Measurements from ENCODE around the gene ARMH1.
A peak's percentile ranks its signal among the peaks of the same experiment; 100 is the strongest.
"Not testable (repeated sequence)": the region's sequence is repeated elsewhere in the genome, so short reads cannot be mapped to it uniquely, and the experiment has no call there.

ARMH1 gene

DNA sequence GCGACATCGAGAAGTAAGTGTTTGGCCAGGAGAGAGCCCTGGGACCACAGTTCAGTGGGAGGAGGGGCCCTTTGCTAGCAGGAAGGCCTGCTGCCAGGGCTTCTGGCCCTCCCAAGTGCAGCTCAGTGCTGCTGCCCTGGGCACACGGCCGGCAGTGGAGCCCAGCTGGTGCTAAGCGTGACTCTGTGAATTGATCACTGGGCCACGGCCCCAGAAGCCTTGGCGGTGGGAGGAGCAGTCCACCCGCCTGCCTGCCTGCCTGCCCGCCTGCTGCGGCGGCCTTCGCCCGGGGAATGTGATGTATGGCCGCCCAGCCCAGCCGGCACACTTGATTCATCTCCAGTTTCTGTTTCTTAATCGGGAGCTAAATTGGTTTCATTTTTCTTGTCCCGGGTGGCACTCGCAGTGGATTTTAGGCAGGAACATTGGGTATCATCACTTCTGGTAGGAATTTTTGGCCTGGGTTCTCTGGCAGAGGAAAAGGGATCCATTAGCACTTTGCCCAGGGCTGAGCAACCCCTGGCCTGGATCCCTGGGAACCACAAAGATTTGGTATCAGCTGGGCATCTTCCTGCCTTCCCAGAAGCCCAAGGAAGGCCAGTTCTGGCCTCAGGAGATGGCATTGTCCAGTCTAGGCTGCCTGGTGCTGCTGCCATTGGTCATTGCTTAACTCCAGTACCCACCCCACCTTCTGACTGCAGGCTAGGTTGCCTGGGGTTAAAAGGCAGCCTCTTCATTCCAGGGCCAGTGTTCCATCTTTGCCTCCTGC, 28.9 kb upstream of the ARMH1 start:
- no peak for DNase-seq

DNA sequence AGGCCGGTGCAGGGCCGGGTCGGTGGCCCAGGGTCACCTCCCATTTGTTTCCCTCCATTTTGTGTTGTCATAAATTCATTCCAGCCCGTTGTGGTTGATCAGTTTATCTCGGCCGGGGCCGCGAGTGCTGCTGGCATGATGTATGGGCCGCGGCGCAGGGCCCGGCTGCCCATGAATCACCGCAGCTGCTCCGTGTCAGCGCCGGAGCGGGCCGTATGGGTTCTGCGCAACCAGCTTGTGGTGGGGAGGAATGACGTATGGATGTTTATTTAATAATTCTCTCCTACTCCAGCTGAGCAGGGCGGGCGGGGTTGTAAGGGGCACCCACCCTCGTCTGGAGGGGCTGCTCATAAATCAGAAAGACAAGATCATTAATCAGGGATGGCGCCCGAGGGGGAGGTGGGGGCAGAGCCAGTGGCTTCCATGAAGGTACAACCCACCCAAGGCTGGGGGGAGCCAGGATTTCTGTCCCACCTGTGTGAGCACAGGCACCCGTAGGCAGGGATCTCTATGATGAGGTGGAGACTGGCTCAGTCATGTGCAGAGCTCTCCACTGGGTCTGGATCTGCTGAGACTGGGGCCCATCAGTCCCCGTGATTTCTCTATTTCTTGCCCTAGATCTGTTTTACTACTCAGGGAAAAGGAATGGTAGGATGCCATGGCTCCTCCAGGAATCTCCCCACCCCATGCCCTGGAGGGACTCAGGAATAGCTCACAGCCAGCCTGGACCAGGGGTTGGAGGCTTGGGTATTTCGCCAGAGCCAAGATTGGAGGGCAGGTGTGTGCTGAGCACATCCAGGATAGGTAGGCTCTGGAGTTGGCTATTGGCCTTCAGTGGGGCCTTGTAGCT, 28.0 kb upstream of the ARMH1 start:
- no peak for DNase-seq

DNA sequence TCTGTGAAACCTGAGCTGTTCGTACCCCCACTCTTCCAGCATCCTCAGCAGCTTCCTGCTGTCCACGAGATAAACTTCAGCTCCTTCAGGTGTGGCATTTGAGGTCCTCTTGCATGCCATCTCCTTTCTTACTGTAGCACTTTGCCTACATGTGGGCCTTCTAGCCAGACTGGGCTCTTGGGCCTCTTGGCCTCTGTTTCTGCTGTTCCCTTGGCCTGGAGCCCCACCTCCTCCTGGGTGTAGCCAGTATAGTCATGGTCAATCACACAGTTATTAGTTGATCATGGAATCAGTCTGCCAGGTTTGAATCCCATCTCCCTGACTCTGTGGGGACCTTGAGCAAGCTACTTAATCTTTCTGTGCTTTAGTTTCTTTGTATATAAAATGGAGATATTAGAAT, 26.6 kb upstream of the ARMH1 start:
- DNase-seq, result no peak

DNA sequence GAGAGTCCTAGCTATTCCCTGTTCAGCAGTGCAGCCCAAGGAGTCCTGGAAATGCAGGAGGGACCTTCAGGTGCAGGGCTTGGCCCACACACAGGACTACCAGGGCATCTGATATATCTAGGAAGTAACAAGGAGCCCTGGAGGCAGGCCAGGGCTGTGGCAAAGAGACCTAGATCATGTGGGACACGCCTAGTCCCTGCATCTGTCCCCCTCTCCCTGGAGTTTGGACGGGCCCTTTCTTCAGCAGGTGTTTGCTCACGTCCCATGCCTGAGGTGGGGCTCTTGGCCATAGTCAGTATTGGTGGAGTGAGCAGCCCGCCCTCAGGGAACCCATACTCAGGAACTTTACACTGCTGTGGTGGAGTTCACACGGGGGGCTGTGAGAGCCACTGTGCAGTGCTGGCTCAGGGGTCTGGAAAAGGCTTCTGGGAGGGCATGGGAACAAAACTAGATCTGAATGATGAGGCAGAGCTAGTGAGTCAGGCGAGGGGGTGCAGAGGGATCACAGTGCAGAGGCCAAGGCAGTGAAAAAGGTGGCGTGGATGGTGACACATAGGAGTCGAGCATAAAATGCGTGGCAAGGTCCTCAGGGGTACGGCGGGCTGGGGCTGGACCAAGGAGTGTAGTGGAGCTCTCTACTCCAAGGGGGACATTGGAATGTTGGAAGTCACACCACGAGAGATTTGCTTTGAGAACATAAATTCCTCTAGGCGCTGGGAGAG, 25.8 kb upstream of the ARMH1 start:
- DNase-seq, result no peak

DNA sequence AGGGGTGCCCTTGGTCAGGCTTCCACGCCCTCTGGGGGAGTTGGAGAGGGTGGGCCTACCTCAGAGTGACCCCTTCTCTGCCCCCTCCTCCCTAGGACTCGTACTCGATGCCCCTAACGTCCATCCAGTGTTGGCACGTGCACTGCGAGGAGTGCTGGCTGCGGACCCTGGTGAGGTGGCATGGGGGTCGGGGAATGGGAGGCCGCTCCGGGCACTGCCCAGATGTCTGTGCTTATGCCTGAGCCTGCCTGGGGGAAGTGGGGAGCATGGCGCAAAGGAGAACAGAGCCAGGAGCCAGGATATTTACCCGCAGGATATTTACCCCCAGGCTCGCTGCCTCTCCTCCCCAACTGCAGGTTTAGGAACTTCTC, 24.7 kb upstream of the ARMH1 start:
- no peak for DNase-seq

DNA sequence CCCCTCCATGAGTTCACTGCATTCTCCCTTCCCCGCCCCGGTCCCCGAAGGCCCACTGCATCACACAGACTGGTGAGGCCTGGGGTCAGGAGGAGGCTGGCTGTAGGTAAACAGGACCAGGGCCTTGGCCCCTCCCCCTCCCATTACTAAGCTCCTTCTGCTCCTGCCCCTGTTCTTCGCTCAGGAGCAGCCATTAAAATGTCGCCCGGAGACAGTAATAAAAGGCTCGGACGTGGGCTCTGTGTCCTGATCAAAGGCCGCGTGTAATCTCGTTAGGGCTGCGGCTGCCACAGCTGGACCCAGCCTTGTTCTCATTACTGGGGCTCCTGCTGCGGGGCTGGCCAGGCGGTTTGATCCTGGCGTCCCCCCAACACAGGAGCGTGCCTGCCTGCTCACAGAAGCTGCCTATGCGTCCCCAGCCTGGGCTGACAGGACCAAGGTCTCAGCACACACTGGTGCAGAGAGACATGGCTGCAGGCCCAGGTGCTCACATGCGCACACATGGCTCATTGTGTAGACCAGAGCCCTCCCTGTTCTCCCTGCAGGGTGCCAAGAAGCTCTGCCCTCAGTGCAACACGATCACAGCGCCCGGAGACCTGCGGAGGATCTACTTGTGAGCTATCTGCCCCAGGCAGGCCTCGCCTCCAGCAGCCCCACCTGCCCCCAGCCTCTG, 24.2 kb upstream of the ARMH1 start:
- DNase-seq, result no peak

DNA sequence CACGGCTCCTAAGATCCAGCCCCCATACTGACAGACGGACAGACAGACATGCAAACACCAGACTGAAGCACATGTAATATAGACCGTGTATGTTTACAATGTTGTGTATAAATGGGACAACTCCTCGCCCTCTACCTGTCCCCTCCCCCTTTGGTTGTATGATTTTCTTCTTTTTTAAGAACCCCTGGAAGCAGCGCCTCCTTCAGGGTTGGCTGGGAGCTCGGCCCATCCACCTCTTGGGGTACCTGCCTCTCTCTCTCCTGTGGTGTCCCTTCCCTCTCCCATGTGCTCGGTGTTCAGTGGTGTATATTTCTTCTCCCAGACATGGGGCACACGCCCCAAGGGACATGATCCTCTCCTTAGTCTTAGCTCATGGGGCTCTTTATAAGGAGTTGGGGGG, 23.4 kb upstream of the ARMH1 start:
- no peak for DNase-seq

DNA sequence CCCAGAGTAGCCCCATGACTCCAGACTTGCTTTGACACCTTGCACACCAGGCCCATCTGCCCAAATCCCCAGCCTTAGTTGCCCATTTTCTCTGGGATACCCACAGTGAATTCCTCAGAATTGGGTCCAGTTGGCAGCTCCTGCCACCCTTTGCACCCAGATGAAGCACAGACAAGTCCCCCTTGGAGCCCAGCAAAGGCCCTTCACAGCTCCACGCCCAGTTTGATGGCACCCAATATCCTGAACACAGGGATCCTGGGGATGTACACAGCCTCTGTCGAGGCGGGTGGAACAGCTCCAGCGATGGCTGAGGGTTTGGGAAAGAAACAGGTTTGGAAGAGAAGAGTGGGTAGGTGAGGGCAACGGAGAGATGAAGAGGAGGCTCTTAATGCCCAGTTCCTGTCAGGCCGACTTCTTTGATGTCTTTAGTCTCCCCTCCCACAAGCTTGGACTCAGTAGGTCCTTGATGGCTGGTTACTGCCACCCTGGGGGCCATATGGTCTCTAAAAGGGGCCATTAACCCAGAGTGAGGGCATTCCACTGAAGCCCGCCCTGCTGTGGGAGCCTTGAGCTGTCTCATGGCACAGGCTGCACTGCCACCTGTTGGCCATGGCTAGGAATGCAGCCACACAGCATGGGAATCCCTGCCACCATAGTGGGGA, 21.9 kb upstream of the ARMH1 start:
- DNase-seq, result peak; percentile 66 to 73

DNA sequence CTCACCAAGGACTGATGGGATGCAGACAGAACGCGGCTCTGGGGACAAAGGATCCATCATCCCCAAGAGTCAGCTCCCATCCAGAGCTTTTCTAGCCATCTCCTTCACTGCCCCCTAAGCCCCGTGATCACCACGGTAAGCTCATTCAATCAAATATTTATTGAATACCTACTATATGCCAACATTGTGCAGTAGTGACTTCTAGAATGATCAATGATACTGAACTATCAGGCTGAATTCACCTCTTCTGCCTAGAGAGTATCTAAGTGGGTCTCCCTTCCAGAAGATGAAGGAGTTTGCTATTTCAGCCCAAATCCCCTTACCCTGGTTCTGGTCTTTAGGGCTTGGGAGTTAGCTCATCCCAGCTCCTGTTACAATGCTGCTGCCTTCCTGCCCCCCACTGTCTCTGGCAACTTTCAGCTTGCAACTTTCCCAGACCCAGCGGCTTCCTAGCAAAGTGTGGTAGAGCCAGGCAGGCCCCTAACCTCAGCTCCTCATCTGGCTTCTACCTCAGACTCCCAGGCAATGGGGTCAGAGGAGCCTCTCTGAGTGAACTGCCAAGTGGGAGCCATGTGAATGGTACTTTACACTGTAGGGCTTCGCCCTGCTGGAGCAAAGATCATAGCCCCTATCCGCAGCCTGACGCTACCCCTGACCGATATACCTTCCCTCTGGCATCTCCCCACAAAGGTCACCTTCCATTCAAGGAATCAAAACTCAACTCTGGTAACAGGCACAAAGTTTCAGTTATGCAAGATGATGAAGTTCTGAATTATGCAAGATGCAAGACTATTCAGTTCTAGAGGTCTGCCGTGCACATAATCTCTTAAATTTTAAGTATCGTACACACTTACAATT, 21.2 kb upstream of the ARMH1 start:
- DNase-seq, result no peak

DNA sequence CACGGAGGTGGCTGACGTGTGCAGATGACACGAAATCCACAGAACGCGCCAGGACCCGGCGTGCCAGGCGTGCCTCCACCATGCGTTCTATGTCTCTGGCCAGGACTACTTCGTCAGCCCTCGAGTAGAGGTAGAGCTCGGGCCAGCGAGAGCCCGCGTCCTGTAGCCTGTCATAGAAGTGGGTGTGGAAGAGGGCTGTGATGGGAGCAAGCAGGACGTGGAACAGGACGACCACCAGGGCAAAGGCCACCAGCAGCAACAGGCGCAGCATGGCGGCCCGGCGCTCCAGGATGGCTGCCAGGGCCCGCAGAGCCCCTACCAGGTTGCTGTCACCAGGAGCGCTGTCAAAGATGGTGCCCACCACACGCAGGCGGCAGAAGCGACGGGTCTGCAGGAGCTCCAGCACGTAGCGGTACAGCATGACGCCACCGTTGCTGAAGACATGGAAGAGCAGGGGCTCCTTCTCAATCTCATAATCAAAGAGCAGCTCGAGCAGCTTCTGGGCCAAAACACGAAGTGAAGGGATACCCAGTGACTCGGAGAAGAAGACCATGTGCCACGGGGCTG, 19.8 kb upstream of the ARMH1 start:
- DNase-seq, result no peak

DNA sequence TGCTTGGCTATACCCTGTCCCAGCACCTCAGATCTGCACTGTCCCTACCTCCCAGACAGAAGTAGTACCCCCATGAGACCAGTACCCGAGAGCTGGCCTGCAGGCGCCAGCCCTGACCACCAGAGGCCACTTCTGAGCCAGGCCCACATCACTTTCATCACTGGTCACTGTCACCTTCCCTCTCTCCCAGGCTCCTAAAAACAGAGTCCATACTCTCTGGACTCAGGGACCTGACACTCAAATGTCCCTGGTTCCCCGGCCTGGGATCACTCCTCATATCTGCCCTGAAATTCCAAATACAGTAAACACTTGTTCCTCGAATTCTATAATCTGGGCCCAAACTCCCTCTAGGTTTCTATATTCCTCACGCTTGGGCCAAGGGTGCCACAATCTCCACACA, 18.9 kb upstream of the ARMH1 start:
- DNase-seq, result no peak

DNA sequence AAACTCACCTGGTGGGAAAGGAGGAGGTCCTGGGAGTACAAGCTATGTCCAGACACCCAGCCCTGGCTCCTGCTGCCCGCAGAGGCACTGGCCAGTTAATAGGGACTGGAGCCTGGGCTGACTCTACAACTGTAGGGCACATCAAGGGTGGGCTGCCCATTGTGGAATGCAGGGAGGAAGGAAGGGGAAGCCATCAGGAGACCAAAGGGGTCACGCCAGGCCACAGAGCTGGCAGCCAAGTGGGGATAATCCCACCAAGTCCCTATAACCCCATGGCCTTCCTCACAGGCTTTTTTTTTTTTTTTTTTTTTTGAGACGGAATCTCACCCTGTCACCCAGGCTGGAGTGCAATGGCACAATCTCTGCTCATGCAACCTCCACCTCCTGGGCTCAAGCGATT, 14.9 kb upstream of the ARMH1 start:
- no peak for DNase-seq

DNA sequence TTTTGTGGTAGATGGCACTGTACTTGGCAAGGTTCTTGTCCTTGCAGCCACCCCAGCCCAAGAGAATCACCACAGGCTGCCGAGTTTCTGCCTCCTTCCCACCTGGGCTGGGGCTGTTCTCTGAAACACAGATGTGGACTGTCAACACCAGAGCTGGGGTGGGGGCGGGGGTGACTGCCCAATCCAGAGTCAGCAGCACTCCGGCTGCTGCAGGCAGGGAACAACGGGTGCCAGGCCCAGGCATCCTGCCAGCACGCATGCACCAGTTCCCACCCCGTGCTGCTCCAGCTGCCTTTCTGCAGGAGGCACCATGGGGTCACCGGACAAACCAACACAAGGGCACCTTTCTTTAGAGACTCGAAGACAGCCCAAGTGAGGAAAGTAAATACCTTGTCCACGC, 14.3 kb upstream of the ARMH1 start:
- DNase-seq, result no peak

DNA sequence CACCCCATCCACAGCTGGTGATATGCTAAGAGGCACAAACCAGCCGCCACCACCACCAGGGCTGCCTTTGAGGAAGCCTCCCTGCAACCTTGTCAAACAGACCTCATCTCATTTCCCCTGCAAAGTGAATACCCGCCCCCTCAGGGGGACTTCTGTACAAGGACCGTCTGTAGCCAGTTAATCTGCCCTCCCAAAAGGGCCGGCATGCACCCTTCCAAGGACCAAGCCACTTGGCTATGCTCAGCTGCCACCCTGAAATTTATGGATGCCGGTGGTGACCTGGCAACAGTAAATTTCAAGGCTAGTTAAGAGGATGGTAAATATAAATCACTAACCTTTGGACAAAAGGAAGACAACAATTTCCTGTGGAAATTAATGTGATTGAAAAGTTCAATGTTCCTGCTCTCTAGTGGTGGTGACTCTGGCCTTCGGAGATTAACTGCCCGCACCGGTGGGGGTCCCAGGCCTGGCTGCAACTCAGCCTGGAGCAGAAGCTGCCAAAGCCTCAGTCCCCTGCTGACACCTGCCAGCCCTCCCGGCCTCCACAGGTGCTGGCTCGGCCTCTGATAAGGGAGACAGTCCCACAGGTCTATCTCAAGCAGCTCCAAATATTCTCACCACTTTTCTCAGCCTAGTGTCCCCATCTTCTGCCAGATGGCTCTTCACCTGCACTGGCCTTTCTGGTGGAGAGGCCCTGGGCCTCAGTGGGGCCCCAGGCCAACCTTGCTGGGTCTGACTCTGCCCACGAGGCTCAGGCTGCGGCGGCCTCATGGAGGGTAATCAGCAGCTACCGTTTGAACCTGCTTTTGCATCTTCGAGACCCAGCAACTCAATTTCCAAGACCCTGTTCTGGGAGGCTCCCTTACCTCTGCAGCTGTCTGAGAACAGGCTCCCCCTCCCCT, 12.5 kb upstream of the ARMH1 start:
- no peak for DNase-seq

DNA sequence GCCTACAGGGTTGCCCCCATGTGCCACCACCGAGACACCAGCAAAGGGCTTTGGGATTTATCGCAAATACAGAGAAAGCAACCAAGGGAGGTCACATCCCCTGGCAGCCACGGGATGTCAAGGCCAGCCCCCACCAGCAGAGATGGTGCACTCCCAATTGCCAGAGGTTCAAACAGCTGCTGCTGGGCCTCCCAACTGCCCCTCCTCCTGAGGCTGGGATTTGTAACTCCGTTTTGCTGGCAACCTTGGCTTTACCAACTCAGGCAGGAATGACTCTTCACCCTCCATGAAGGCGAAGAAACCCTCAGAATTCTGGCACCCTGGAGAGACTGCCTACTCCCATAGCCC, 11.9 kb upstream of the ARMH1 start:
- DNase-seq, result no peak

DNA sequence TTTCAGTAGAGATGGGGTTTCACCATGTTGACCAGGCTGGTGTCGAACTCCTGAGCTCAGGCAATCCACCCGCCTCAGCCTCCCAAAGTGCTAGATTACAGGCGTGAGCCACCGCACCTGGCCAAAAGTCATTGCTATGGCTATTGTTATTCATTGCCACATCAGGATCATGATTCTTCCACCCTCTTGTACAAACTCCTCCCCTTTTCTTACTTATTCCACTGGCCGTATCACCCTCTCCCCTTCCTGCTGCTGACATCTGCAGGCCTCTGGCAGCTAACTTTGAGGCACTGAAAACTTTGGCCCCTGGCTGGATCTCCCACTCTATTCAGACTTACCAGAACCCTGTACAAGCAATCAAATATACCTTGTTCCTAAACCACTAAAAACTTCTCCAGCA, 11.1 kb upstream of the ARMH1 start:
- DNase-seq, result no peak

DNA sequence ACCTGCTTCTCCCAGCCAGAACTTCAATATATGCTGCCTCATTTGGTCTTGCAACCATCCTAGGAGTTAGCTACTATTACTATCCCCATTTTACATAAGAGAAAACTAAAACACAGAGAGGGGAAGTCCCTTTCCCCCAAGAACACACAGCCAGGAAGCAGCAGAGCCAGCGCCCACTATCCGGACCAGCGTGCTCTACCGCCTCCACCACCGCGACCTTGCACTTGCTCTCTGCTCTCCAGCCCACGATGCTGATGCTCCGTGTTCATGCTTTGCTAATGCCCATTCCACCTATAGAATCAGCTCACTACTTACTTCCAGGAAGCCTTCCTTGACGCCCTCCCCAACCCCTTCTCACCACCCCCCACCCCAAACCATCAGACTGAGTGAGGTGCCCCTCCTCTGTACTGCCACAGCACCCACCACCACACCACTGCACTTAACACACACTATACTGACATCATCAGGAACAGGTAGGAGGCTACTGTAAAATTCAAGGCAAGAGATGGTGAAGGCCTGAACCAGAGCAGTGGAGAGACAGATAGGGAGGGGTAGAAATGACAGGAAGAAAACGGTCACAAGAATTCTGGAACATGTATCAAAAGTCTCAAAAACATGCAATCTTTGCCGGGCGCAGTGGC, 9.7 kb upstream of the ARMH1 start:
- DNase-seq, result peak; percentile 34 to 42

DNA sequence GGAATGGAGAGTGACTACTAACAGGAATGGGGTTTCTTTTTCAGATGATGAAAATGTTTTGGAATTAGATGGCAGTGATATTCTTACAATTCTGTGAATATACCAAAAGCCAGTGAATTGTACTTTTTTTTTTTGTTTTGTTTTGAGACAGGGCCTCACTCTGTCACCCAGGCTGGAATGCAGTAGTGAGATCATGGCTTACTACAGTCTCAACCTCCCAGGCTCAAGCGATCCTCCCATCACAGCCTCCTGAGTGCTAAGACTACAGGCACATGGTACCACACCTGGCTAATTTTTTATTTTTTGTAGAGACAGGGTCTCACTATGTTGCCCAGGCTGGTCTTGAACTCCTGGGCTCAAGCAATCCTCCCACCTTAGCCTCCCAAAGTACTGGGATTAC, 7.8 kb upstream of the ARMH1 start:
- not testable (repeated sequence) for DNase-seq

DNA sequence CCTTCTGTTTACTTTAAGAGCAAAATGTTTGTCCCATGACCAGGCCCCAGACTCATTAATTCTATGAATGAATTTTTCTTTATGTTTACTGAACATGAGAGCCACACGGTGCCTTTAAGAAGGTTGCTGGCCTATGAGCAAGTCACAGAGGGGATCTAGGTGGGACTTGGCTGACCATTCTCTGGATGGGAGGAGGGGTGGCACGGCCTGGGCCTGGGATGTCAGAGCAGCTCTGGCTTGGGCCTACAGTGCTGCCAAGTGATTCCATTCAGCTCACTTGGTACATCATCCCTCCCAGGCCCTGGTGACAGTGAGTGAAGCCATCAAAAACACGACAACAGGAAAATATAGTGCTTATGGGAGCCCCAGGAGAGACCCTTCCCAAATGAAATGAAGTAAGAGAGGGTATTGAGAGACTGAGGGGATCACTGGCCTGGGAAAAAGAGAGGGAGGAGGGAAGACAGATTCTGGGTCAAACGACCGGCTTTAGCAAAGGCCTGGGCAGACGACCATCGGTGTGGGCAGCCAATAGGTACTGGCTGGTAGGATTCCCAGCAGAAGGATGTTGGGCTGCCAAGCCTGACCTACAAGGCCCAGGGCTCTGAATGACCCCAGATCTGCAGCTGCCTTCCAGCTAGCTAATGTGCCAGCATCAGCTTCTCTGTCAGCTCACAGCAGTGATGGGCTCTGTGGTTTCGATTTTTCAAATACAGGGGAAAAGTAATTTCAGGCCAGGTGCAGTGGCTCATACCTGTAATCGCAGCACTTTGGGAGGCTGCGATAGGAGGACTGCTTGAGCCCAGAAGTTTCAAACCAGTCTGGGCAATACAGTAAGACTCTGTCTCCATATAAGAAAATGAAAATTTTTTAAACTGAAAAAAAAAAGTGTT, 3.5 kb upstream of the ARMH1 start:
- no peak for DNase-seq
